ENCODE measurements around the gene TXNDC11. TPM values are rescaled to one million over a fixed set of nuclear protein-coding genes. Genes with fewer than 3 reads are reported as not detected.
"Not testable (repeated sequence)": the region's sequence is repeated elsewhere in the genome, so short reads cannot be mapped to it uniquely, and the experiment has no call there.

The TXNDC11 gene, protein sequence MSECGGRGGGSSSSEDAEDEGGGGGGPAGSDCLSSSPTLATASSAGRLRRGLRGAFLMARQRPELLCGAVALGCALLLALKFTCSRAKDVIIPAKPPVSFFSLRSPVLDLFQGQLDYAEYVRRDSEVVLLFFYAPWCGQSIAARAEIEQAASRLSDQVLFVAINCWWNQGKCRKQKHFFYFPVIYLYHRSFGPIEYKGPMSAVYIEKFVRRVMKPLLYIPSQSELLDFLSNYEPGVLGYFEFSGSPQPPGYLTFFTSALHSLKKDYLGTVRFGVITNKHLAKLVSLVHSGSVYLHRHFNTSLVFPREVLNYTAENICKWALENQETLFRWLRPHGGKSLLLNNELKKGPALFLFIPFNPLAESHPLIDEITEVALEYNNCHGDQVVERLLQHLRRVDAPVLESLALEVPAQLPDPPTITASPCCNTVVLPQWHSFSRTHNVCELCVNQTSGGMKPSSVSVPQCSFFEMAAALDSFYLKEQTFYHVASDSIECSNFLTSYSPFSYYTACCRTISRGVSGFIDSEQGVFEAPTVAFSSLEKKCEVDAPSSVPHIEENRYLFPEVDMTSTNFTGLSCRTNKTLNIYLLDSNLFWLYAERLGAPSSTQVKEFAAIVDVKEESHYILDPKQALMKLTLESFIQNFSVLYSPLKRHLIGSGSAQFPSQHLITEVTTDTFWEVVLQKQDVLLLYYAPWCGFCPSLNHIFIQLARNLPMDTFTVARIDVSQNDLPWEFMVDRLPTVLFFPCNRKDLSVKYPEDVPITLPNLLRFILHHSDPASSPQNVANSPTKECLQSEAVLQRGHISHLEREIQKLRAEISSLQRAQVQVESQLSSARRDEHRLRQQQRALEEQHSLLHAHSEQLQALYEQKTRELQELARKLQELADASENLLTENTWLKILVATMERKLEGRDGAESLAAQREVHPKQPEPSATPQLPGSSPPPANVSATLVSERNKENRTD
- total RNA-seq, result 10 to 100 TPM; 43.2 to 63.3 (median 54.0) TPM
- long read RNA-seq, partial matches to known transcripts, result 3 of 5 reads
- long read RNA-seq, other reads (novel, unspliced or antisense), result 1 of 5 reads

- peaks cover 0 to 61% (median 24%) of the 10 kb centered on the region in 4 donors for H3K4me1 ChIP-seq
- H3K27ac ChIP-seq, result peak within 1 kb of the TSS; percentile 95 to 99 (median 98)
- no peaks in the 10 kb centered on the region for H3K9me3 ChIP-seq
- ATAC-seq (peak; percentile 88 to 96 (median 90)), DNase-seq (peak; percentile 100)
- peaks cover 0 to 4% (median 0%) of the 10 kb centered on the region in 4 donors for H3K36me3 ChIP-seq
- 0% methylated on average over 23 of the region's 96 CpGs for whole genome bisulfite sequencing (ENCODE audit: insufficient coverage, low coverage, low lambda C conversion rate, missing lambda C conversion rate)
- no peaks in the 10 kb centered on the region for H3K27me3 ChIP-seq
- intact Hi-C loops (cut with DNase I), result no loop called here
- peak within 1 kb of the TSS; percentile 86 to 87 (median 86) for H3K4me3 ChIP-seq
- TF ChIP-seq CTCF (IDR thresholded peaks at IDR 0.05) (no peak), POLR2A (IDR thresholded peaks at IDR 0.05) (peak; percentile 100)
Observed at GRCh38 chr16:11742536-11743307, at the start of gene TXNDC11. TXNDC11 (minus strand) TSS chr16:11742857; CDS start chr16:11742730, 127 bp downstream.

DNA sequence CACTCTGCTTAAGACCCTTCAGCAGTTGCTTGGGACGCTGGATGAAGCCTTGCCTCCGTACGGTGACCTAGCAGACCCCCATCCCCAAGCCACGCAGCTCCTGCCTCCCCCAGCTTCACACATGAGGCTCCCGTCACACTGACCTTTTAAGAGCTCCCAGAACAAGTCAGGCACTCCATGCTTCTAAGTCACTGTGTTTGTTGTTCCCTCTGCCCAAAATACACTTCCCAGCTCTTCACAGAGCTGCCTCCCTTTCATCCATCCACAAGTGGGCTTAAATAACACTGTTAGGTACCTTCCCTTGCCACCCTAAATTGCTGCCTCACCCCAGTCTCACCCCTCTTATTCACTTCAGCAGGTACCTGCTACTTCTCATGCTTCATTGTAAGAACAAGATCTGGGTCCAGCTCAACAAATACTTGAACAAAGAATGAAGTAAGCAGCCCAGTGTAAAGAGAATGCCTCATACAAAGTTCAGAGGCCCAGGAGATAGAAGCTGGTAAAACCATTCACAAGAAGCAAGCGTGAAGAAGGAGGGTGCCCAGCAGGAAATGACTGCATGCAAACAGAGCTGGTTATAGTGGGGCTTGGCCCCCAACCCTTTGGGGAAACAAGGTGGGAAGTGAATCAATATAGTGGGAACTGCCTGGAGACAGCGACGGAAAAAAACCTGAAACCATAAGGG lies 48.6 kb upstream of the TXNDC11 start:
- DNase-seq, result peak in 1 of 3 donors; percentile 33
- 77% methylated on average over 4 of the region's 8 CpGs for WGBS (ENCODE audit: insufficient coverage, low coverage, low lambda C conversion rate, missing lambda C conversion rate)
- peaks cover 0 to 68% (median 28%) of the 10 kb centered on the region in 4 donors for H3K4me1 ChIP-seq
- ATAC-seq, result peak in 3 of 4 donors; percentile 4 to 13 (median 4)
- H3K9me3 ChIP-seq, result no peaks in the 10 kb centered on the region
- intact Hi-C loops (cut with DNase I), result loop anchor here (10.0 kb wide), 2 partner anchors 56 to 66 kb away; no protein-coding TSS in a partner anchor
- TF ChIP-seq POLR2A (IDR thresholded peaks at IDR 0.05) (no peak), CTCF (IDR thresholded peaks at IDR 0.05) (no peak)
- H3K27ac ChIP-seq, result peak overlapping the region in 2 of 3 donors; percentile 47 to 70
- no peaks in the 10 kb centered on the region for H3K27me3 ChIP-seq
- no peaks in the 10 kb centered on the region for H3K36me3 ChIP-seq
- H3K4me3 ChIP-seq, result no peak overlapping the region

GRCh38 chr16:11788914-11789313 lies 46.3 kb upstream of the TXNDC11 start:
- Histone ChIP-seq H3K36me3 (no peaks in the 10 kb centered on the region), H3K9me3 (no peaks in the 10 kb centered on the region), H3K27ac (peak overlapping the region in 1 of 3 donors; percentile 39), H3K4me3 (no peak overlapping the region), H3K27me3 (no peaks in the 10 kb centered on the region), H3K4me1 (peaks cover 0 to 60% (median 23%) of the 10 kb centered on the region in 4 donors)
- WGBS (ENCODE audit: insufficient coverage, low coverage, low lambda C conversion rate, missing lambda C conversion rate), result 80% methylated on average over 3 of the region's 3 CpGs
- ATAC-seq (peak in 1 of 4 donors; percentile 53), DNase-seq (no peak)
- intact Hi-C loops (cut with DNase I), result no loop called here
- TF ChIP-seq CTCF (IDR thresholded peaks at IDR 0.05) (no peak), POLR2A (IDR thresholded peaks at IDR 0.05) (no peak)

DNA sequence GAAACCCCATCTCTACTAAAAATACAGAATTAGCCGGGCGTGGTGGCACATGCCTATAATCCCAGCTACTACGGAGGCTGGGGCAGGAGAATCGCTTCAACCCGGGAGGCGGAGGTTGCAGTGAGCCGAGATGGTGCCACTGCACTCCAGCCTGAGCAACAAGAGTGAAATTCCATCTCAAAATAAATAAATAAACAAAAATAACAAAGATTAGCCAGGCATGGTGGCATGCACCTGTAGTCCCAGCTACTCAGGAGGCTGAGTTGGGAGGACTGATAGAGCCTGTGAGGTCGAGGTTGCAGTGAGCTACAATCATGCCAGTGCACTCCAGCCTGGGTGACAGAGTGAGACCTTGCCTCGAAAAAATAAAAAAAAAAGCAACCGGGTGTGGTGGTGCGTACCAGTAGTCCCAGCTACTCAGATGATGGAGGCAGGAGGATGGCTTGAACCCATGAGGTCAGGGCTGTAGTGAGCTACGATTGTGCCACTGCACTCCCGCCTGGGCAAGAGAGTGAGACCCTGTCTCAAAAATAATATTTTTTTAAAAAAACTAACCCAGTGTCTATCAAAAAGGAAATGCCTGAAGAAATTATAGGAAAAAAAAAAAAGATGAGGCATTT lies 42.4 kb upstream of the TXNDC11 start:
- not testable (repeated sequence) for DNase-seq, H3K27ac ChIP-seq, ATAC-seq

GRCh38 chr16:11784381-11784780 lies 41.7 kb upstream of the TXNDC11 start:
- intact Hi-C loops (cut with DNase I); DNase-seq; ATAC-seq; H3K27me3 ChIP-seq; H3K9me3 ChIP-seq; H3K36me3 ChIP-seq; H3K4me3 ChIP-seq: not testable (repeated sequence)
- Histone ChIP-seq H3K4me1 (peaks cover 0 to 37% (median 15%) of the 10 kb centered on the region in 4 donors), H3K27ac (peak overlapping the region in 2 of 3 donors; percentile 66 to 77)
- no CpG with 5 or more reads among the region's 6 CpGs for WGBS (ENCODE audit: insufficient coverage, low coverage, low lambda C conversion rate, missing lambda C conversion rate)

More for the DNA sequence above, 42.4 kb upstream of the TXNDC11 start:
- intact Hi-C loops (cut with DNase I); H3K27me3 ChIP-seq; H3K9me3 ChIP-seq; H3K36me3 ChIP-seq; H3K4me3 ChIP-seq: not testable (repeated sequence)
- peaks cover 0 to 37% (median 18%) of the 10 kb centered on the region in 4 donors for H3K4me1 ChIP-seq
- WGBS (ENCODE audit: insufficient coverage, low coverage, low lambda C conversion rate, missing lambda C conversion rate), result 82% methylated on average over 10 of the region's 13 CpGs
